Medulla oblongata (tissue), 1 donor: Measurements from ENCODE around the gene UNC13D.
"Not testable (repeated sequence)": the region's sequence is repeated elsewhere in the genome, so short reads cannot be mapped to it uniquely, and the experiment has no call there.

Experiments
- DNase-seq: peaks from one replicate; pipeline ENCODE4 v3.0.0-alpha.2; 2015; ENCODE audit errors: extremely low spot score

Gene UNC13D

DNA sequence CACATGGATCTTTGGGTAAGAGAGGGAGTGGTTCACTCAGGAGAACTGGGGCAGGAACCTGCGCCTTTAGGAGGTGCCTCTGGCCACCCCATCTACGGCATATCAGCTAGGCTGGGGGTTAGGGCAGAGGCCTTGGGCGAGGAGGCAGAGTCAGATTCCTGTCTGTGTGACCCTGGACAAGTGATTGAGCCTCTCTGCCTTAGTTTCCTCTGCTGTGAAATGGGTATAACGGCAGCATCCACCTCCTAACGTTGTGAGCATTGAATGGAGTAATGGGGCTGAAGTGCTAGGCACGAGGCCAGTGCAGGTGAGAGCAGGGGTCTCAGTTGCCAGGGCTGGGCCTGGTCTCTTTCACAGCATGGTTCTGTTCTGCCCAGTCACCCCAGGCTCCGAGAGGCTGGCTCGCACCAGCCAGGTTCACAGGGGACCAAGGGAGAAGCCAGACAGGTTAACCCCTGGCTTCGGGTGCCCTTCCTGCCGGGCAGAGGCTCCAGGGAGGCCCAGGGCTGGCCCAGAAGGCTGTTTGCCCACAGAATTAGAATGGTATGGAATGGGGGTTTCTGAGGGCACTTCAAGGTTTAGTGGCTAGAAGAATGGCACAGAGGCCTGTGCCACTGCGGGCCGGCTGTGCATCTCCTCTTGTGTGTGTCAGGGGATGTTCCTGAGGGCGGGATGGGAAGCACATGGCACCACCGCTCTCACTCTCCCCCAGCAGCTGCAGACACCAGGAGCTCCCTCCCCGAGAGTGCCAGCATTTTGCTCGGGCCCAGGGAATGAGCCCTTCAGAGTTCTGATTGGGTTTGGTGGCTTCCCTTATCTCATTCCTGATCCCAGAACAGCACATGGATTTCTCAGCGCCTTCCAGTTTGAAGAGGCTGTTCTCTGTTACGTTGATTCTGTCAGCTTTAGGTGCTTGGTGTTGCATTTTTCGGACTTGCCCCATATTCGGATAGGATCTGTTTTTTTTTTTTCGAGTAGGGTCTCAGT lies 23.8 kb downstream of the UNC13D start:
- no peak for DNase-seq

- no peak for DNase-seq
Measured at GRCh38 chr17:75819678-75820077, 24.5 kb downstream of the UNC13D start.

- DNase-seq = no peak
Measured at GRCh38 chr17:75819116-75819515, 25.1 kb downstream of the UNC13D start.

GRCh38 chr17:75818326-75818885 lies 25.8 kb downstream of the UNC13D start:
- no peak for DNase-seq

- no peak for DNase-seq
Measured at GRCh38 chr17:75817571-75817970, 26.6 kb downstream of the UNC13D start.

GRCh38 chr17:75816693-75817092 lies 27.5 kb downstream of the UNC13D start:
- DNase-seq = no peak

DNA sequence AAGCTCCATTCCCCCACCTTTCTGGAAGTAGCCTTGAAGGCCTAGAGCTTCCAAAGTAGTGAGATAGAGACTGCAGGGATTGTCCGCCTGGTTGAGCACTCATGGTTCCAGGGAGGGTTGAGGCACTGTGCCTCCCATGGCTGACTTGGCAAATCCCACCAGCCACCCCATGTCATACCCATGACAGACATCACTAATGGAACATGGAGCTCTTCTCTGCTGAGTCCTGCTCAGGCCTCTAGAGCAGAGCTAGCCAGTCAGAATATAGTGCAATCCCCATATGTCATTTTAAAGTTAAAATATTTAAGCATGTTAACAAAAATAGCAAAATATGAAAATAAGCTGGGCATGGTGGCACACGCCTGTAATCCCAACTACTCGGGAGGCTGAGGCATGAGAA lies 28.8 kb downstream of the UNC13D start:
- DNase-seq = no peak

DNA sequence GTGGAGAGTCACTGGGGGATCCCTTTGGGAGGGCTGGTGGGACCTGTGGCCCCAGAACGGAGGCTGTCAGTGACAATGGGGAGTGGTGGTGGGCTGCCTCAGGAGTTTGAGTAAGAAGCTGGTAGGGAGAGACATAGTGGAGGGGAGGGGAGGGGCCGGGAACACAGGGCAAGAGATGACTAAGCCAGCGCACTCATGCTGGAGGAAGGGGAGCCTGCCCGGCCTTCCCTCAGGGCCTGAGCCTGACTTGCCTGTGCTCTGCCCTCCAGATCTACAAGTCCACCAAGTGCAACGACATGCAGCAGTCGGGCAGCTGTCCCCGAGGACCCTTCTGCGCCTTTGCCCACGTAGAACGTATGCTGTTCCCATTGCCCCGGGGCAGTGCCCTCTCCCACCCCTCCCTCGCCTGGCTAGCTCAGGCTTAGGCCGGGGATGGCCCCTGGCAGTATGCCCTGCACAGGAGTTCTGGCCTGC lies 29.3 kb downstream of the UNC13D start:
- DNase-seq = no peak

GRCh38 chr17:75814021-75814395 lies 30.2 kb downstream of the UNC13D start:
- DNase-seq = no peak

DNA sequence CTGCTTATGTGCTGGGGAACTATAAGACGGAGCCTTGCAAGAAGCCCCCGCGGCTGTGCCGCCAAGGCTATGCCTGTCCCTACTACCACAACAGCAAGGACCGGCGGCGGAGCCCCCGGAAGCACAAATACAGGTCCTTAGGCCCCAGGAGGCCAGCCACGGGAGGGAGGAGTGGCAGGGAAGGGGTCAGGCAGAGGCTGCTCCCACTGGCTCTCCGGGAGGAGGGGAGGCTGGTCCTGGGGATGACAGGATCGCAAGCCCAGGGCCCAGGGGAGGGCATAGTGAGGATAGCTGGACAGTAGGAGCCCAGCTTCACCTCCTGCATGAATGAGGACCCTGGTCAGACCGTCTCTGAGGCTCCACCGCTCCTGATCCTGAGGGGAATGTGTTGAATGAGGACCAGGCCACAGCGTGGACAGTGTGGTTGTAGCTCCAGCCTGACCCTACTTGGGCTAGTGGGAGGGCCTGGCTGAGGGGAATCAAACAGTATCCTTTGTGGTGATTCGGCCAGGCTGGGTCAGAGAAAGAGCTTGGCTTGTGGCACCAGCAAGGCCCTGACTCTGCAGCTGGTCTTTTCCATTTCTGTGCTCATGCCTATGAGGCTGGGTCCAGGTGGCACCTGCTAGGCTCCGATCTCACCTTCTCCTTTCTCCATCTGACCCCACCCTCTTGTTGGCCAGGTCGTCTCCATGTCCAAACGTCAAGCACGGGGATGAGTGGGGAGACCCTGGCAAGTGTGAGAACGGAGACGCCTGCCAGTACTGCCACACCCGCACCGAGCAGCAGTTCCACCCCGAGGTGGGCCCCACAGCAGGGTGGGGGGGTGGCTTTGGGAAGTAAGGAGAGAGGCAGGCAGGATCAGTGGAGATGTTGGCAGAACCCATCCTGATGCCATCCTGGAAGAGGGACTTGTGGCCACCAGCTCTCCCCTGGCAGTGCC lies 30.9 kb downstream of the UNC13D start:
- DNase-seq = no peak

DNA sequence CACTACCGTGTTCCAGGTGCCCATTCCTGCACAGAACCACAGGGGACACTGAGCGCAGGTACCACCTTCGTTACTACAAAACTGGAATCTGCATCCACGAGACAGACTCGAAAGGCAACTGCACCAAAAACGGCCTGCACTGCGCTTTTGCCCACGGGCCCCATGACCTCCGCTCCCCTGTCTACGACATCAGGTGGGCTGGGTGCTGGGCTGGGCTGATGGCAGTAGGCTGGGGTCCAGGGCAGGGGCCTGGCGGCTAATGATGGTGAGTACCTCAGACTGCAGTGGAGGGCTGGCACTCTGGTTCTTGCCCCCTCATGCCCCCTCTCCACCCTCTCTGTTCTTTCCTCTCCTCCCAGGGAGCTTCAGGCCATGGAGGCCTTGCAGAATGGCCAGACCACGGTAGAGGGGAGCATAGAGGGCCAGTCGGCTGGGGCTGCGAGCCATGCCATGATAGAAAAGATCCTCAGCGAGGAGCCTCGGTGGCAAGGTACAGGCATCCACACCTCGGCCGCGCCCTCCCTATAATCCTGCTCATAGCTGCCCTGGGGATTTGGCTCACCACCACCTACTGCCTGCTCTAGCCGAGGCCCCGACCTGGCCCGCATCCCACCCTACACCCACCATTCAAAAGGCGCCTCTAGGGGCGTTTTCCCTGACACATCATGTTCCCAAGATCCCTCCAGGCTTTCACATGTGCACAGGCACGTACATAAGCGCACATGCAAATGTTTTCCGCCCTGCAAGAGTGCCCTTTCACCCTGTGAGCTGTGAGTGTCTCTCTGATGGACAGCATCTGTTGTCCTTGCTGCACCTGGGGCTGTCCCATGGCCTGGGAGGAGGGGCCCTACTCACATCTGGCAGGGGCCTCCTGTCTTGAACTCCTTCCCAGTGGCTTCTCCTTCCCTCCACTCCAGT lies 31.8 kb downstream of the UNC13D start:
- no peak for DNase-seq

- no peak for DNase-seq
Measured at GRCh38 chr17:75811174-75811573, 33.0 kb downstream of the UNC13D start.

GRCh38 chr17:75810756-75811155 lies 33.4 kb downstream of the UNC13D start:
- not testable (repeated sequence) for DNase-seq

GRCh38 chr17:75810216-75810615 lies 34.0 kb downstream of the UNC13D start:
- no peak for DNase-seq

DNA sequence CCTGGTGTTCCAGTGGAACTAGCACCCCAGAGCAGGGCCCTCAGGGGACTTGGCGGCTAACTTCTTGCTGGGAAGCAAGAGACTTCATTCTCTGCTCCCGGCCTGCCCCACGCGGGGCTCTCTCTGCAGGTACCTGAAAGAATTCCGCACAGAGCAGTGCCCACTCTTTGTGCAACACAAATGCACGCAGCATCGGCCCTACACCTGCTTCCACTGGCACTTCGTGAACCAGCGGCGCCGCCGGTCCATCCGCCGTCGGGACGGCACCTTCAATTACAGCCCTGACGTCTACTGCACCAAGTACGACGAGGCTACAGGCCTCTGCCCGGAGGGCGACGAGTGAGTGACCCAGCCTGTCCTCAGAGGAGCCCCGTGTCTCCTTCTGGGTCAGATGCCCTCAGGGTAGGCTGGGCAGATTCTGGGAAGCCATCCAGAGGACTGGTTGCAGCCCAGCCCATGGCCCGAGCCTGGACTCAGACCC lies 34.5 kb downstream of the UNC13D start:
- DNase-seq = no peak

DNA sequence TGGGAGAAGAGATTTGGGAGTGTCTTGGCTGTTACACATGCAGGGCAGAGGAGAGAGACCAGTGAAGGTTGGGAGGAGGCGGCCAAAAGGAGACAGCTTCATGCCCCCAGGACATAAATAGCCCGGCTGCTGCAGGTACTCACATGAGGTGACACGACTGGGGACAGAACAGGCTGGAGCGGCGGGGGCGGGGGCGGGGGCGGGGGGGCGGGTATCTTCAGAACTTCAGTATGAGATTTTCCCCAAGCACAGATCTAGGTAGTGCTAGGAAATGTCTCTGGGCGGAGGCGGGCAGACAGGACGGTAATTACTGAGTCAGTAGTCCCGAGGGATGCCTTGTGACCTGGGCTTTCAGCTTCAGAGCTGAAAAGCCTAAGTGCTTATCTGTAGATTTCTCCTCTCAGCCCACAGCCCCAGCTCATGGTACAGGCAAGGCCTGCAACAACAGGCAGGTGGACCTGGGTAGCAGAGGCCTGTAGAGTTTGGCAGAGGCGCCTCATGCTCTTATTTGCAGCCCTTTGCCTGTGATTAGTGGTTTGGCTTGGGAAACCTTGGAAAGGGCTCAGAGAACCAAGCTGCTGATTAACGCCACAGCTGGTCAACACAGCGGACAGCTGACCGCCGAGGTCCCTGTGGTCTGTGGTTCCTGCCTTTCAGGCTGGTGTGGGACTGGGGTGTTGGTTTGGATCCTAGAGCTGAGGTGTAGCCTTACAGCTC lies 35.1 kb downstream of the UNC13D start:
- DNase-seq = no peak

- DNase-seq = no peak
Measured at GRCh38 chr17:75808549-75808904, 35.7 kb downstream of the UNC13D start.

DNA sequence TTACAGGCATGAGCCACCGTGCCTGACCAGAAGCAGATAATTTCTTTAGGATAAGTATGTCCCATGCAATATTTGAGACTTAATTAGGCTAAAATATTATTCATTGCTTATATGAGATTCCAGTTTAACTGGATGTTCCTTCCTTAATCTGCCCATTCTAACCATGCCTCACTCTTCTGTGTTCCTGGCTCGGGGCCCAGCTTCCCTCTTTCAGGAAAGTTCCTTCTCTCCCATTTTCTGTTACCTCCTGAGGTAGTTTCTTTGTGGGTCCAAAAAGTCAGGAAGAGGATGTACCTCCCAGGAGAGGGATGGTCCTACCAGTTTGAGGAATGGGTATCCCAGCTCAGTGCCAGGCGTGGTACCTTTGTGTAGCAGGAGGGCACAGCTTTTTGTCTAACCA lies 36.3 kb downstream of the UNC13D start:
- DNase-seq = no peak

- DNase-seq = no peak
Measured at GRCh38 chr17:75806822-75807500, 37.2 kb downstream of the UNC13D start.

DNA sequence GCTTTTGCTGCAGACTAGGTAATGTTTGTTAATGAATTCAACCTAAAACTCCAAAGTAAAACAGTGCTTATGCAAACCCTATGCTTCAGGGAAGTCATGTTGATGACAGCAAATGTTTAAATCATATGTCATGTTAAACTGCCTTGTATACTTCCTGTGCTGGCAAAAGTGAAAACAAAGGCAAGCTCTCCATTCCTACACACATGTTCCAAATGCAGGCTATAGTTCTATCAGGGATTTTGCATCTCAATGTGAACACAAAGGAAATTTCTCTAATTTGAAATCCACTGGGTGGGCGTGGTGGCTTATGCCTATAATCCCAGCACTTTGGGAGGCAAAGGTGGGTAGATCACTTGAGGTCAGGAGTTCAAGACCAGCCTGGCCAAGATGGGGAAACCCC lies 40.3 kb downstream of the UNC13D start:
- no peak for DNase-seq
